HepG2 (cell line): ENCODE measurements around the gene HSD11B2. TPM values are rescaled to one million over a fixed set of nuclear protein-coding genes. Genes with fewer than 3 reads are reported as not detected.

Experiments used
- MLXIP ChIP-seq: sonication (generic); formaldehyde crosslinking; IDR thresholded peaks from 2 replicates; pipeline ENCODE4 v1.9.0; 2021; ENCODE audit warnings: missing genetic modification reagents, borderline replicate concordance
- NR1H2 ChIP-seq: sonication (generic); formaldehyde crosslinking; IDR thresholded peaks from 2 replicates; pipeline ENCODE4 v1.8.1; 2022; ENCODE audit warnings: low read depth, missing genetic modification reagents, borderline replicate concordance
- PITX1 ChIP-seq: sonication (generic); formaldehyde crosslinking; IDR thresholded peaks from 2 replicates; pipeline ENCODE4 v1.5.1; 2020; ENCODE audit warnings: mild to moderate bottlenecking, missing genetic modification reagents
- POLR2AphosphoS2 ChIP-seq: IDR thresholded peaks from 2 replicates; pipeline ENCODE4 v1.6.1; 2011; ENCODE audit warnings: low read depth, low read length, improper control_type of control experiment
- RBFOX2 ChIP-seq: fragments of 200-400 bp; formaldehyde crosslinking; IDR thresholded peaks from 2 replicates; pipeline ENCODE4 v1.6.1; 2017; ENCODE audit warnings: low read depth, mild to moderate bottlenecking, low read length
- TAF1 ChIP-seq: sonication (generic); formaldehyde crosslinking; IDR thresholded peaks from 2 replicates; pipeline ENCODE4 v1.4.0; 2020; ENCODE audit warnings: missing genetic modification reagents
- TOE1 ChIP-seq: sonication (generic); formaldehyde crosslinking; IDR thresholded peaks from 2 replicates; pipeline ENCODE4 v1.4.0; 2020; ENCODE audit warnings: mild to moderate bottlenecking, missing genetic modification reagents
- ZMAT3 ChIP-seq: sonication (generic); formaldehyde crosslinking; conservative IDR thresholded peaks from 2 replicates; pipeline ENCODE4 v1.7.0; 2021; ENCODE audit warnings: missing genetic modification reagents
- ZNF615 ChIP-seq: sonication (generic); formaldehyde crosslinking; IDR thresholded peaks from 2 replicates; pipeline ENCODE4 v1.5.0; 2020; ENCODE audit warnings: mild to moderate bottlenecking, missing genetic modification reagents, borderline replicate concordance
- ZNF773 ChIP-seq: sonication (generic); formaldehyde crosslinking; IDR thresholded peaks from 2 replicates; pipeline ENCODE4 v1.4.0; 2020; ENCODE audit warnings: missing genetic modification reagents, borderline replicate concordance
- polyA plus RNA-seq, 8 experiments: library from polyadenylated mRNA; depleted of rRNA in 3 of 8; stranded (reverse) in 7 of 8; unstranded in 1 of 8; fragments of >200 nt; fragmentation: Illumina TruSeq in 4 of 8; extraction: Trizol in 4 of 8; gene quantifications; 2 replicates each; pipeline versions ENCODE4 v1.2.1 to v1.2.3, GENCODE V29; 2011 to 2016; ENCODE audit warnings: low read depth in 4 of 8, missing spikeins in 1 of 8, mixed read lengths in 1 of 8; ENCODE audit not compliant: insufficient read depth in 1 of 8
- total RNA-seq, 5 experiments: library from RNA; depleted of rRNA; stranded (reverse); fragments of >200 nt; fragmentation: Illumina TruSeq; extraction: Trizol; gene quantifications; 2 replicates each; pipeline ENCODE4 v1.2.3, GENCODE V29; 2016; ENCODE audit warnings: low read depth in 1 of 5
- TF ChIP-seq, protein P1 (sequence below): sonication (generic); formaldehyde crosslinking; IDR thresholded peaks from 2 replicates; pipeline ENCODE4 v1.4.0; 2020; ENCODE audit warnings: mild to moderate bottlenecking, missing genetic modification reagents, borderline replicate concordance
- TF ChIP-seq, protein P2 (sequence below): IDR thresholded peaks from 2 replicates; pipeline ENCODE4 v1.4.0; 2020; ENCODE audit warnings: mild to moderate bottlenecking, missing genetic modification reagents

HSD11B2 gene
- total and polyA plus RNA-seq, 2 of the 13 experiments (the other 11 are each of a cell fraction or from before 2014, with no cell fraction given) = 8.9 to 13.6 TPM

GRCh38 chr16:67415872-67416793 is 14.8 kb upstream of the HSD11B2 start, which contains the start of gene ZDHHC1 (continued):
- no peak for TF ChIP-seq ZNF615 (CRISPR knock-in tag)
- no peak; the same call in 1 of the 2 replicates for TF ChIP-seq PITX1 (CRISPR knock-in tag)
- peak; percentile 51; the same call in 1 of the 2 replicates for TF ChIP-seq TAF1 (CRISPR knock-in tag)
- TF ChIP-seq ZNF773 (CRISPR knock-in tag) = peak; percentile 79; the same call in 1 of the 2 replicates
- TF ChIP-seq MLXIP (CRISPR knock-in tag) = peak; percentile 60; the same call in 1 of the 2 replicates
- no peak for TF ChIP-seq POLR2AphosphoS2
- no peak for TF ChIP-seq TOE1 (CRISPR knock-in tag)
- TF ChIP-seq, protein P1, sequence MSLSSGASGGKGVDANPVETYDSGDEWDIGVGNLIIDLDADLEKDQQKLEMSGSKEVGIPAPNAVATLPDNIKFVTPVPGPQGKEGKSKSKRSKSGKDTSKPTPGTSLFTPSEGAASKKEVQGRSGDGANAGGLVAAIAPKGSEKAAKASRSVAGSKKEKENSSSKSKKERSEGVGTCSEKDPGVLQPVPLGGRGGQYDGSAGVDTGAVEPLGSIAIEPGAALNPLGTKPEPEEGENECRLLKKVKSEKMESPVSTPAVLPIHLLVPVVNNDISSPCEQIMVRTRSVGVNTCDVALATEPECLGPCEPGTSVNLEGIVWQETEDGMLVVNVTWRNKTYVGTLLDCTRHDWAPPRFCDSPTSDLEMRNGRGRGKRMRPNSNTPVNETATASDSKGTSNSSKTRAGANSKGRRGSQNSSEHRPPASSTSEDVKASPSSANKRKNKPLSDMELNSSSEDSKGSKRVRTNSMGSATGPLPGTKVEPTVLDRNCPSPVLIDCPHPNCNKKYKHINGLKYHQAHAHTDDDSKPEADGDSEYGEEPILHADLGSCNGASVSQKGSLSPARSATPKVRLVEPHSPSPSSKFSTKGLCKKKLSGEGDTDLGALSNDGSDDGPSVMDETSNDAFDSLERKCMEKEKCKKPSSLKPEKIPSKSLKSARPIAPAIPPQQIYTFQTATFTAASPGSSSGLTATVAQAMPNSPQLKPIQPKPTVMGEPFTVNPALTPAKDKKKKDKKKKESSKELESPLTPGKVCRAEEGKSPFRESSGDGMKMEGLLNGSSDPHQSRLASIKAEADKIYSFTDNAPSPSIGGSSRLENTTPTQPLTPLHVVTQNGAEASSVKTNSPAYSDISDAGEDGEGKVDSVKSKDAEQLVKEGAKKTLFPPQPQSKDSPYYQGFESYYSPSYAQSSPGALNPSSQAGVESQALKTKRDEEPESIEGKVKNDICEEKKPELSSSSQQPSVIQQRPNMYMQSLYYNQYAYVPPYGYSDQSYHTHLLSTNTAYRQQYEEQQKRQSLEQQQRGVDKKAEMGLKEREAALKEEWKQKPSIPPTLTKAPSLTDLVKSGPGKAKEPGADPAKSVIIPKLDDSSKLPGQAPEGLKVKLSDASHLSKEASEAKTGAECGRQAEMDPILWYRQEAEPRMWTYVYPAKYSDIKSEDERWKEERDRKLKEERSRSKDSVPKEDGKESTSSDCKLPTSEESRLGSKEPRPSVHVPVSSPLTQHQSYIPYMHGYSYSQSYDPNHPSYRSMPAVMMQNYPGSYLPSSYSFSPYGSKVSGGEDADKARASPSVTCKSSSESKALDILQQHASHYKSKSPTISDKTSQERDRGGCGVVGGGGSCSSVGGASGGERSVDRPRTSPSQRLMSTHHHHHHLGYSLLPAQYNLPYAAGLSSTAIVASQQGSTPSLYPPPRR = peak; percentile 51; the same call in 1 of the 2 replicates
- peak; percentile 33; the same call in 1 of the 2 replicates for TF ChIP-seq ZMAT3 (CRISPR knock-in tag)
- peak; percentile 56; the same call in 1 of the 2 replicates for TF ChIP-seq RBFOX2
- TF ChIP-seq, protein P2, sequence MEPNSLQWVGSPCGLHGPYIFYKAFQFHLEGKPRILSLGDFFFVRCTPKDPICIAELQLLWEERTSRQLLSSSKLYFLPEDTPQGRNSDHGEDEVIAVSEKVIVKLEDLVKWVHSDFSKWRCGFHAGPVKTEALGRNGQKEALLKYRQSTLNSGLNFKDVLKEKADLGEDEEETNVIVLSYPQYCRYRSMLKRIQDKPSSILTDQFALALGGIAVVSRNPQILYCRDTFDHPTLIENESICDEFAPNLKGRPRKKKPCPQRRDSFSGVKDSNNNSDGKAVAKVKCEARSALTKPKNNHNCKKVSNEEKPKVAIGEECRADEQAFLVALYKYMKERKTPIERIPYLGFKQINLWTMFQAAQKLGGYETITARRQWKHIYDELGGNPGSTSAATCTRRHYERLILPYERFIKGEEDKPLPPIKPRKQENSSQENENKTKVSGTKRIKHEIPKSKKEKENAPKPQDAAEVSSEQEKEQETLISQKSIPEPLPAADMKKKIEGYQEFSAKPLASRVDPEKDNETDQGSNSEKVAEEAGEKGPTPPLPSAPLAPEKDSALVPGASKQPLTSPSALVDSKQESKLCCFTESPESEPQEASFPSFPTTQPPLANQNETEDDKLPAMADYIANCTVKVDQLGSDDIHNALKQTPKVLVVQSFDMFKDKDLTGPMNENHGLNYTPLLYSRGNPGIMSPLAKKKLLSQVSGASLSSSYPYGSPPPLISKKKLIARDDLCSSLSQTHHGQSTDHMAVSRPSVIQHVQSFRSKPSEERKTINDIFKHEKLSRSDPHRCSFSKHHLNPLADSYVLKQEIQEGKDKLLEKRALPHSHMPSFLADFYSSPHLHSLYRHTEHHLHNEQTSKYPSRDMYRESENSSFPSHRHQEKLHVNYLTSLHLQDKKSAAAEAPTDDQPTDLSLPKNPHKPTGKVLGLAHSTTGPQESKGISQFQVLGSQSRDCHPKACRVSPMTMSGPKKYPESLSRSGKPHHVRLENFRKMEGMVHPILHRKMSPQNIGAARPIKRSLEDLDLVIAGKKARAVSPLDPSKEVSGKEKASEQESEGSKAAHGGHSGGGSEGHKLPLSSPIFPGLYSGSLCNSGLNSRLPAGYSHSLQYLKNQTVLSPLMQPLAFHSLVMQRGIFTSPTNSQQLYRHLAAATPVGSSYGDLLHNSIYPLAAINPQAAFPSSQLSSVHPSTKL = peak; percentile 29; the same call in 1 of the 2 replicates
- 0 out of 2 replicates have a peak, but pooled peaks have one; percentile 40 for TF ChIP-seq NR1H2 (CRISPR knock-in tag)
